Measurements from ENCODE around the gene PCNX3.
A peak's percentile ranks its signal among the peaks of the same experiment; 100 is the strongest.

Gene PCNX3

DNA sequence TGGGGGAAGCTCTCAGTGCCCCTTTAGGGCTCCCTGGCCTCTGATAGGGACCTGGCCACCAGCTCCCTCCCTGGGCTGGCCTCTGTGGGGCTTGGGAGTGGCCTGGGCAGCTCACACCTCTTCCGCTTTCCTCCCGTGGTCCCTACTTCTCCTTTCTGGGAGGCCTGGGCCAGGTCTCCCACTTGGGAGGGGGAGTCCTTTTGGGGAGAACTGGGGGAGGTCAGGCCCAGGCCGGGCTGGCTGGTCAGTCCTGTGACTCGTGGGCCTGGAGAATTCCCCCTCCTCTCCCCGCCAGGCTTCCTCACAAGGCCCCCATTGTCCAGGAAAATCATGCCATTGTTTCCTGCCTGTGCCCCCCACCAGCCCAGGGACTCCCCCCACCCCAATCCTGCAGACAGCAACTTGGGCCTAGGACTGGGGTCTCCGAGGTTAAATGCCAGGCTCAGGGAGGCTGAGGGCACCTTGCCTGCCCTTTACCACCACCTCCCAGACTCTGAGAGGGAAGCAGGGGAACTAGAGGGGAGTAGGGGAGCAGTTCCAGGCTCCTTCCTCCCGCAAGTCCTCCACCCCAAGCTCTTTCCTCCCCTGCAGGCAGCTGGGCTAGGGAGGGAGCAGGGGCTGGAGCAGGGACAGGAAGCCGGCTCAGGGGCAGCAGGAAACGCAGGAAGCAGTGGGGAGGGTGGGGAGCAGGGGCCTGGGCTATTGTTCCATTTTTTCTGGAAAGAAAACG lies 4.4 kb upstream of the PCNX3 start:
- Histone ChIP-seq H3K36me3 (ENCODE audit: control insufficient read depth, insufficient read depth, low read length) (no peaks in the 10 kb centered on the region), H3K4me3 (ENCODE audit: insufficient read depth, low read depth, low read length) (no peak overlapping the region), H3K4me1 (ENCODE audit: control insufficient read depth, insufficient read depth, low read length) (peaks cover 26% of the 10 kb centered on the region), H3K27me3 (ENCODE audit: control insufficient read depth, insufficient read depth, low read length, poor library complexity, severe bottlenecking) (no peaks in the 10 kb centered on the region), H3K9me3 (ENCODE audit: control insufficient read depth, low read length) (no peaks in the 10 kb centered on the region), H3K27ac (ENCODE audit: insufficient read depth, low read depth, low read length, poor library complexity, severe bottlenecking) (no peak overlapping the region)
- WGBS, 2 experiments: 54 to 58% methylated on average over 9 to 10 of the region's 10 CpGs

GRCh38 chr11:65611758-65612603 lies 3.6 kb upstream of the PCNX3 start:
- no peak overlapping the region for H3K27ac ChIP-seq (ENCODE audit: insufficient read depth, low read depth, low read length, poor library complexity, severe bottlenecking)
- no peaks in the 10 kb centered on the region for H3K27me3 ChIP-seq (ENCODE audit: control insufficient read depth, insufficient read depth, low read length, poor library complexity, severe bottlenecking)
- 85 to 87% methylated on average over 12 of the region's 12 CpGs for WGBS, 2 experiments
- H3K9me3 ChIP-seq (ENCODE audit: control insufficient read depth, low read length): no peaks in the 10 kb centered on the region
- no peaks in the 10 kb centered on the region for H3K36me3 ChIP-seq (ENCODE audit: control insufficient read depth, insufficient read depth, low read length)
- H3K4me3 ChIP-seq (ENCODE audit: insufficient read depth, low read depth, low read length): no peak overlapping the region
- peaks cover 26% of the 10 kb centered on the region for H3K4me1 ChIP-seq (ENCODE audit: control insufficient read depth, insufficient read depth, low read length)

- H3K4me3 ChIP-seq (ENCODE audit: insufficient read depth, low read depth, low read length): peak overlapping the region; percentile 94
- no peaks in the 10 kb centered on the region for H3K9me3 ChIP-seq (ENCODE audit: control insufficient read depth, low read length)
- WGBS, 2 experiments: 95% methylated on average over 7 of the region's 7 CpGs
- no peaks in the 10 kb centered on the region for H3K27me3 ChIP-seq (ENCODE audit: control insufficient read depth, insufficient read depth, low read length, poor library complexity, severe bottlenecking)
- peaks cover 31% of the 10 kb centered on the region for H3K4me1 ChIP-seq (ENCODE audit: control insufficient read depth, insufficient read depth, low read length)
- peaks cover 7% of the 10 kb centered on the region for H3K36me3 ChIP-seq (ENCODE audit: control insufficient read depth, insufficient read depth, low read length)
- no peak overlapping the region for H3K27ac ChIP-seq (ENCODE audit: insufficient read depth, low read depth, low read length, poor library complexity, severe bottlenecking)
Measured at GRCh38 chr11:65612691-65613090, 2.9 kb upstream of the PCNX3 start.

DNA sequence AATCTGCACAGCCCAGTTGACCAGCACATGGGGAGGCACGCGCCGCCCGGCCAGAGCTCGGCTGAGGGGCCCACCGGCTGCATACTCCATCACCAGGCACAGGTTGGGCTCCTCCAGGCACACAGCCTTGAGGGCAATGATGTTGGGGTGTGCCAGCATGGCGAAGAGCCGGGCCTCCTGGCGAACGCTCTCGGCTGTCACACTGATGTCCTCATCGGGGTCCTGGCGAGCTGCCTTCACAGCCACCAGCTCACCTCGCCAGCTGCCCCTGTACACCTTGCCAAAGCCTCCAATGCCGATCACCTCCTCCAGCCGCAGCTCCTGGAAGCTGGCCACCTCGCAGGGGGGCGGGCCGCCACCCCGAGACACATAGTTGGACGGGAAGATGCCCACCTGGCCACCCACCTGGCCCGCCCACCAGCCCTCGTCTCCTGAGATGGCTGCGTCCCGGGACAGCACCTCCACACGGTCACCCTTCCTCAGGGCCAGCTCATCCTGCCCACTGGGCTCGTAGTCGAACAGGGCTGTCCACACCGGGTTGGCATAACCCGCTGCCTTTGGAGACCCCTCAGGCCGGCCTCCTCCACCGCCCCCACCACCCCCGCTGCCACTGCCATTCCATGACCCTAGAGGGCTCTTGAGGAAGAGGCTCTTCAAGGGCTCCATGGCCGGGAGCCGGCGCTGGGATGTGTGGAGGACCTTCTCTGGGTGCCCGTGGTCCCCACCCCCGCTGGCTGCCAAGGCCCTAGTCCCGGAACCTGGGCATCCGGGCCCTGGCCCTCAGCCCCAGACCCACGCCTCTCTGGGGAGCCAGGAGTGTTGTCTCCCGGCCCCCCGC lies 2.3 kb upstream of the PCNX3 start:
- no peaks in the 10 kb centered on the region for H3K9me3 ChIP-seq (ENCODE audit: control insufficient read depth, low read length)
- H3K27ac ChIP-seq (ENCODE audit: insufficient read depth, low read depth, low read length, poor library complexity, severe bottlenecking): no peak overlapping the region
- H3K36me3 ChIP-seq (ENCODE audit: control insufficient read depth, insufficient read depth, low read length): peaks cover 12% of the 10 kb centered on the region
- peak overlapping the region; percentile 94 for H3K4me3 ChIP-seq (ENCODE audit: insufficient read depth, low read depth, low read length)
- H3K4me1 ChIP-seq (ENCODE audit: control insufficient read depth, insufficient read depth, low read length): peaks cover 31% of the 10 kb centered on the region
- no peaks in the 10 kb centered on the region for H3K27me3 ChIP-seq (ENCODE audit: control insufficient read depth, insufficient read depth, low read length, poor library complexity, severe bottlenecking)
- WGBS, 2 experiments: 61 to 62% methylated on average over 43 of the region's 43 CpGs

DNA sequence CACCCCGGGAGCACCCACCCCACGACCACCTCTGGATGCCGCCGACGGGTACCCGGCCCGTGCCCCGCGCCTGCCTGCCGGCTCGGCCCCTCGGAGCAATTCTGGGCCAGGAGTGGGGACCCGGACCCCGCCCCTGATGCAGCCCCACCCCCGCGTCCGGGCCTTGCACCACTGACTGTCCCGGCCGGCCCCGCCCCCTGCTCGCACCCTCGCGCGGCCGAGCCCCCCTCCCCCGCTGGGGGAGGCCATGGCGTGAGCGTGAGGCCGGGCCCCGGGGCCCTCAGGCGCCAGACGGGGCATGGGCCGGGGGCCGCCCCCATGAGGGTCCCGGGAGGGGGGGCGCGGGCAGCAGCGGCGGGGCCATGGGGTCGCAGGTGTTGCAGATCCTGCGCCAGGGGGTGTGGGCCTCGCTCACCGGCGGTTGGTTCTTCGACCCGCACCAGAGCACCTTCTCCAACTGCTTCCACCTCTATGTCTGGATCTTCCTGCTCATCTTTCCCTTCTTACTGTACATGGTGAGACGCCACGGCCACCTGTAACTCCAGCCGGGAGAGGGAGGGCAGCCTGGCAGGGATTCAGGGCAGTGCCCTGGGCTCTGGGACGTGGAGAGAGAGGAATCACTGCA lies 486 bp downstream of the PCNX3 start:
- H3K36me3 ChIP-seq (ENCODE audit: control insufficient read depth, insufficient read depth, low read length): peaks cover 29% of the 10 kb centered on the region

DNA sequence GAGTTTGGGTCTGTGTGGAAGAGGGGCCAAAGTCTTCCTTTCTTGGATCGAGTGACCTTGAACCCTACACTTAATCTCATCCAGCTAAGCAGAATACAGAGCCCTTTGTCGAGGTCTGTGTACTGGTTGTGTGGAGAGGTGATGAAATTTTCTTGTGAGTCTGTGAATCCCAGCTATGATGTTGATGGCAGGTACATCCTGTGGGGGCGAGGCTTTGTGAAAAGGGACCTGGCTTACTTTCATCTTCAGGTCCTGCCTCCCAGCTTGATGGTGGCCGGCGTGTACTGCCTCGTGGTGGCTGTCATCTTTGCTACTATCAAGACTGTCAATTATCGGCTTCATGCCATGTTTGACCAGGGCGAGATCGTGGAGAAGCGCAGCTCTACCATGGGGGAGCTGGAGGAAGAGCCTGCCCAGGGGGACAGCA lies 1.0 kb downstream of the PCNX3 start:
- Histone ChIP-seq H3K4me3 (ENCODE audit: insufficient read depth, low read depth, low read length) (peak overlapping the region; percentile 94), H3K27ac (ENCODE audit: insufficient read depth, low read depth, low read length, poor library complexity, severe bottlenecking) (no peak overlapping the region), H3K4me1 (ENCODE audit: control insufficient read depth, insufficient read depth, low read length) (peaks cover 28% of the 10 kb centered on the region), H3K27me3 (ENCODE audit: control insufficient read depth, insufficient read depth, low read length, poor library complexity, severe bottlenecking) (no peaks in the 10 kb centered on the region), H3K36me3 (ENCODE audit: control insufficient read depth, insufficient read depth, low read length) (peaks cover 29% of the 10 kb centered on the region), H3K9me3 (ENCODE audit: control insufficient read depth, low read length) (no peaks in the 10 kb centered on the region)
- 86 to 87% methylated on average over 9 to 10 of the region's 10 CpGs for WGBS, 2 experiments

More for the DNA sequence above, 486 bp downstream of the PCNX3 start:
- Histone ChIP-seq H3K9me3 (ENCODE audit: control insufficient read depth, low read length) (no peaks in the 10 kb centered on the region), H3K27me3 (ENCODE audit: control insufficient read depth, insufficient read depth, low read length, poor library complexity, severe bottlenecking) (no peaks in the 10 kb centered on the region), H3K27ac (ENCODE audit: insufficient read depth, low read depth, low read length, poor library complexity, severe bottlenecking) (peak overlapping the region; percentile 26), H3K4me3 (ENCODE audit: insufficient read depth, low read depth, low read length) (peak overlapping the region; percentile 94), H3K4me1 (ENCODE audit: control insufficient read depth, insufficient read depth, low read length) (peaks cover 31% of the 10 kb centered on the region)
- WGBS, 2 experiments: 3 to 5% methylated on average over 50 of the region's 50 CpGs

GRCh38 chr11:65617136-65617850 lies 1.7 kb downstream of the PCNX3 start:
- Histone ChIP-seq H3K27me3 (ENCODE audit: control insufficient read depth, insufficient read depth, low read length, poor library complexity, severe bottlenecking) (no peaks in the 10 kb centered on the region), H3K27ac (ENCODE audit: insufficient read depth, low read depth, low read length, poor library complexity, severe bottlenecking) (no peak overlapping the region), H3K4me1 (ENCODE audit: control insufficient read depth, insufficient read depth, low read length) (peaks cover 22% of the 10 kb centered on the region), H3K9me3 (ENCODE audit: control insufficient read depth, low read length) (no peaks in the 10 kb centered on the region), H3K4me3 (ENCODE audit: insufficient read depth, low read depth, low read length) (no peak overlapping the region), H3K36me3 (ENCODE audit: control insufficient read depth, insufficient read depth, low read length) (peaks cover 29% of the 10 kb centered on the region)
- WGBS, 2 experiments: 96% methylated on average over 17 of the region's 17 CpGs

DNA sequence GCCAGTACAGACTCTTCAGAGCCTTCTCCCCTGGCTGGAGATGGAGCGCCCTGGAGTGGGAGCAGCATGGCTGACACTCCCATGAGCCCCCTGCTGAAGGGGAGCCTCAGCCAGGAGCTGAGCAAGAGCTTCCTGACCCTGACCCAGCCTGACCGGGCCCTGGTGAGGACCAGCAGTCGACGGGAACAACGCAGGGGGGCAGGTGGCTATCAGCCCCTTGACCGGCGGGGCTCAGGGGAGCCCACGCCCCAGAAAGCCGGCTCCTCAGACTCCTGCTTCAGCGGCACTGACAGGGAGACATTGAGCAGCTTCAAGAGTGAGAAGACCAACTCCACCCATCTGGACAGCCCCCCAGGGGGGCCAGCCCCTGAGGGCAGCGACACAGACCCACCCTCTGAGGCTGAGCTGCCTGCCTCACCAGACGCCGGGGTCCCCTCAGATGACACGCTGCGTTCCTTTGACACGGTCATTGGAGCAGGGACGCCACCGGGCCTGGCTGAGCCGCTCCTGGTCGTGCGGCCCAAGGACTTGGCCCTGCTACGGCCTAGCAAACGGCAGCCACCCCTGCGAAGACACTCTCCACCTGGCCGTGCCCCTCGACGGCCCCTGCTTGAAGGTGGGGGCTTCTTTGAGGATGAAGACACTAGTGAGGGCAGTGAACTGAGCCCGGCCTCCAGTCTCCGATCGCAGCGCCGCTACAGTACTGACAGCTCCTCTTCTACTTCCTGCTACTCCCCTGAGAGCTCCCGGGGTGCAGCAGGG lies 2.6 kb downstream of the PCNX3 start:
- Histone ChIP-seq H3K27ac (ENCODE audit: insufficient read depth, low read depth, low read length, poor library complexity, severe bottlenecking) (no peak overlapping the region), H3K36me3 (ENCODE audit: control insufficient read depth, insufficient read depth, low read length) (peaks cover 32% of the 10 kb centered on the region)

GRCh38 chr11:65618763-65619162 lies 3.2 kb downstream of the PCNX3 start:
- H3K27me3 ChIP-seq (ENCODE audit: control insufficient read depth, insufficient read depth, low read length, poor library complexity, severe bottlenecking): no peaks in the 10 kb centered on the region
- peaks cover 12% of the 10 kb centered on the region for H3K4me1 ChIP-seq (ENCODE audit: control insufficient read depth, insufficient read depth, low read length)
- no peaks in the 10 kb centered on the region for H3K9me3 ChIP-seq (ENCODE audit: control insufficient read depth, low read length)
- H3K36me3 ChIP-seq (ENCODE audit: control insufficient read depth, insufficient read depth, low read length): peaks cover 33% of the 10 kb centered on the region
- H3K27ac ChIP-seq (ENCODE audit: insufficient read depth, low read depth, low read length, poor library complexity, severe bottlenecking): no peak overlapping the region
- 96 to 97% methylated on average over 14 of the region's 14 CpGs for WGBS, 2 experiments
- H3K4me3 ChIP-seq (ENCODE audit: insufficient read depth, low read depth, low read length): no peak overlapping the region

More for the DNA sequence above, 2.6 kb downstream of the PCNX3 start:
- Histone ChIP-seq H3K4me3 (ENCODE audit: insufficient read depth, low read depth, low read length) (no peak overlapping the region), H3K4me1 (ENCODE audit: control insufficient read depth, insufficient read depth, low read length) (peaks cover 15% of the 10 kb centered on the region), H3K9me3 (ENCODE audit: control insufficient read depth, low read length) (no peaks in the 10 kb centered on the region), H3K27me3 (ENCODE audit: control insufficient read depth, insufficient read depth, low read length, poor library complexity, severe bottlenecking) (no peaks in the 10 kb centered on the region)
- 96% methylated on average over 33 of the region's 33 CpGs for WGBS, 2 experiments

Measured in ectodermal cell (in vitro differentiated cells).